ENCODE results near the gene ANKRD29. TPM values are rescaled to one million over a fixed set of nuclear protein-coding genes. Genes with fewer than 3 reads are reported as not detected.

Gene ANKRD29, protein sequence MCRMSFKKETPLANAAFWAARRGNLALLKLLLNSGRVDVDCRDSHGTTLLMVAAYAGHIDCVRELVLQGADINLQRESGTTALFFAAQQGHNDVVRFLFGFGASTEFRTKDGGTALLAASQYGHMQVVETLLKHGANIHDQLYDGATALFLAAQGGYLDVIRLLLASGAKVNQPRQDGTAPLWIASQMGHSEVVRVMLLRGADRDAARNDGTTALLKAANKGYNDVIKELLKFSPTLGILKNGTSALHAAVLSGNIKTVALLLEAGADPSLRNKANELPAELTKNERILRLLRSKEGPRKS
- under 1 TPM in 3 of 5 experiments, not detected in 2; 0.11 to 0.24 (median 0.17) TPM for total RNA-seq
- polyA plus RNA-seq, result under 1 TPM; 0.18 to 0.58 TPM
- total RNA-seq, result 0.67 reads per million

- H3K4me1 ChIP-seq (ENCODE audit: control insufficient read depth in 2 of 2, insufficient read depth in 2 of 2, low read length in 2 of 2), result peaks cover 17 to 19% of the 10 kb centered on the region in 2 donors
- peaks cover 0 to 2% (median 0%) of the 10 kb centered on the region in 11 donors for H3K9me3 Mint-ChIP-seq
- CTCF ChIA-PET, result interaction anchor here (0.7 to 0.9 kb wide), 2 partner anchors 10 to 114 kb away, joined by 3 read pairs; no protein-coding TSS in a partner anchor
- H3K9me3 ChIP-seq (ENCODE audit: control insufficient read depth in 2 of 3, low read length in 3 of 3), result no peaks in the 10 kb centered on the region
- H3K4me3 ChIP-seq (ENCODE audit: low read length), result peak within 1 kb of the TSS; percentile 65
- H3K27ac Mint-ChIP-seq, result peak within 1 kb of the TSS; percentile 20 to 90 (median 79)
- no peaks in the 10 kb centered on the region for H3K36me3 ChIP-seq (ENCODE audit: control insufficient read depth in 2 of 3, insufficient read depth in 3 of 3, low read length in 3 of 3)
- H3K27me3 Mint-ChIP-seq, result peaks cover 21 to 79% (median 29%) of the 10 kb centered on the region in 5 donors
- peaks cover 0 to 14% of the 10 kb centered on the region in 2 donors for H3K27me3 ChIP-seq (ENCODE audit: control insufficient read depth in 2 of 2, insufficient read depth in 2 of 2, low read length in 2 of 2)
- H3K27ac ChIP-seq (ENCODE audit: low read depth, low read length), result no peak within 1 kb of the TSS
- ATAC-seq, result peak; percentile 83
- H3K4me3 Mint-ChIP-seq, result peak within 1 kb of the TSS; percentile 85 to 97 (median 90)
- H3K4me1 Mint-ChIP-seq, result peaks cover 19 to 39% (median 27%) of the 10 kb centered on the region in 7 donors
- DNase-seq, result peak; percentile 27 to 61 (median 53)
- H3K36me3 Mint-ChIP-seq, result peaks cover 0 to 6% (median 0%) of the 10 kb centered on the region in 5 donors
- intact Hi-C loops (cut with micrococcal nuclease), result loop anchor here (5.0 kb wide), 2 partner anchors 35 to 40 kb away; no protein-coding TSS in a partner anchor
- POLR2A ChIA-PET, result no interaction called here
Measured at GRCh38 chr18:23662309-23663263, at the start of gene ANKRD29. TSS of gene ANKRD29 (minus strand) at chr18:23662911. CDS start at chr18:23662730, 181 bp downstream.

GRCh38 chr18:23712445-23712844 lies 49.7 kb upstream of the ANKRD29 start:
- Mint-ChIP-seq H3K4me1 (peaks cover 13 to 24% (median 17%) of the 10 kb centered on the region in 7 donors), H3K27ac (peak overlapping the region in 4 of 9 donors; percentile 2 to 66 (median 30)), H3K9me3 (peaks cover 0 to 7% (median 3%) of the 10 kb centered on the region in 11 donors), H3K36me3 (peaks cover 0 to 9% (median 0%) of the 10 kb centered on the region in 5 donors), H3K4me3 (peak overlapping the region in 9 of 10 donors; percentile 4 to 76 (median 43)), H3K27me3 (peaks cover 0 to 29% (median 6%) of the 10 kb centered on the region in 5 donors)
- H3K4me3 ChIP-seq (ENCODE audit: low read length), result no peak overlapping the region
- H3K27me3 ChIP-seq (ENCODE audit: control insufficient read depth in 2 of 2, insufficient read depth in 2 of 2, low read length in 2 of 2), result no peaks in the 10 kb centered on the region
- peaks cover 6 to 12% of the 10 kb centered on the region in 2 donors for H3K4me1 ChIP-seq (ENCODE audit: control insufficient read depth in 2 of 2, insufficient read depth in 2 of 2, low read length in 2 of 2)
- DNase-seq (peak in 7 of 9 donors; percentile 14 to 71 (median 62)), ATAC-seq (peak; percentile 66)
- no peaks in the 10 kb centered on the region for H3K36me3 ChIP-seq (ENCODE audit: control insufficient read depth in 2 of 3, insufficient read depth in 3 of 3, low read length in 3 of 3)
- ChIA-PET CTCF (no interaction called here), POLR2A (no interaction called here)
- H3K27ac ChIP-seq (ENCODE audit: low read depth, low read length), result no peak overlapping the region
- no peaks in the 10 kb centered on the region for H3K9me3 ChIP-seq (ENCODE audit: control insufficient read depth in 2 of 3, low read length in 3 of 3)
- intact Hi-C loops (cut with micrococcal nuclease), result loop anchor here in 1 of 2 donors (5.0 kb wide), 1 partner anchor 210 kb away; the partner anchor contains the start of gene RMC1

GRCh38 chr18:23711426-23711825 lies 48.7 kb upstream of the ANKRD29 start:
- H3K27me3 ChIP-seq (ENCODE audit: control insufficient read depth in 2 of 2, insufficient read depth in 2 of 2, low read length in 2 of 2), result no peaks in the 10 kb centered on the region
- intact Hi-C loops (cut with micrococcal nuclease), result loop anchor here in 1 of 2 donors (5.0 kb wide), 1 partner anchor 209 kb away; the partner anchor contains the start of gene RMC1
- Mint-ChIP-seq H3K27me3 (peaks cover 0 to 29% (median 6%) of the 10 kb centered on the region in 5 donors), H3K27ac (no peak overlapping the region), H3K36me3 (peaks cover 0 to 9% (median 4%) of the 10 kb centered on the region in 5 donors), H3K4me1 (peaks cover 13 to 24% (median 17%) of the 10 kb centered on the region in 7 donors), H3K9me3 (peaks cover 0 to 17% (median 7%) of the 10 kb centered on the region in 11 donors), H3K4me3 (no peak overlapping the region)
- ChIA-PET CTCF (interaction anchor here (1.2 kb wide), 1 partner anchor 88 kb away, joined by 5 read pairs; no protein-coding TSS in a partner anchor), POLR2A (no interaction called here)
- no peaks in the 10 kb centered on the region for H3K9me3 ChIP-seq (ENCODE audit: control insufficient read depth in 2 of 3, low read length in 3 of 3)
- peaks cover 6 to 12% of the 10 kb centered on the region in 2 donors for H3K4me1 ChIP-seq (ENCODE audit: control insufficient read depth in 2 of 2, insufficient read depth in 2 of 2, low read length in 2 of 2)
- H3K27ac ChIP-seq (ENCODE audit: low read depth, low read length), result no peak overlapping the region
- H3K4me3 ChIP-seq (ENCODE audit: low read length), result no peak overlapping the region
- ATAC-seq (no peak), DNase-seq (no peak)
- no peaks in the 10 kb centered on the region for H3K36me3 ChIP-seq (ENCODE audit: control insufficient read depth in 2 of 3, insufficient read depth in 3 of 3, low read length in 3 of 3)

GRCh38 chr18:23710946-23711345 lies 48.2 kb upstream of the ANKRD29 start:
- Histone ChIP-seq H3K4me1 (ENCODE audit: control insufficient read depth in 2 of 2, insufficient read depth in 2 of 2, low read length in 2 of 2) (peaks cover 6 to 12% of the 10 kb centered on the region in 2 donors), H3K27ac (ENCODE audit: low read depth, low read length) (no peak overlapping the region), H3K4me3 (ENCODE audit: low read length) (no peak overlapping the region), H3K36me3 (ENCODE audit: control insufficient read depth in 2 of 3, insufficient read depth in 3 of 3, low read length in 3 of 3) (no peaks in the 10 kb centered on the region), H3K9me3 (ENCODE audit: control insufficient read depth in 2 of 3, low read length in 3 of 3) (no peaks in the 10 kb centered on the region), H3K27me3 (ENCODE audit: control insufficient read depth in 2 of 2, insufficient read depth in 2 of 2, low read length in 2 of 2) (no peaks in the 10 kb centered on the region)
- Mint-ChIP-seq H3K36me3 (peaks cover 0 to 9% (median 4%) of the 10 kb centered on the region in 5 donors), H3K9me3 (peaks cover 0 to 17% (median 7%) of the 10 kb centered on the region in 11 donors), H3K4me1 (peaks cover 13 to 24% (median 17%) of the 10 kb centered on the region in 7 donors), H3K27me3 (peaks cover 0 to 29% (median 6%) of the 10 kb centered on the region in 5 donors), H3K27ac (no peak overlapping the region), H3K4me3 (no peak overlapping the region)
- ChIA-PET CTCF (interaction anchor here (1.2 kb wide), 1 partner anchor 87 kb away, joined by 5 read pairs; no protein-coding TSS in a partner anchor), POLR2A (interaction anchor here (0.5 kb wide), 1 partner anchor 214 kb away, joined by 3 read pairs; no protein-coding TSS in a partner anchor)
- no peak for ATAC-seq
- intact Hi-C loops (cut with micrococcal nuclease), result loop anchor here in 1 of 2 donors (5.0 kb wide), 1 partner anchor 209 kb away; the partner anchor contains the start of gene RMC1
- DNase-seq, result no peak

DNA sequence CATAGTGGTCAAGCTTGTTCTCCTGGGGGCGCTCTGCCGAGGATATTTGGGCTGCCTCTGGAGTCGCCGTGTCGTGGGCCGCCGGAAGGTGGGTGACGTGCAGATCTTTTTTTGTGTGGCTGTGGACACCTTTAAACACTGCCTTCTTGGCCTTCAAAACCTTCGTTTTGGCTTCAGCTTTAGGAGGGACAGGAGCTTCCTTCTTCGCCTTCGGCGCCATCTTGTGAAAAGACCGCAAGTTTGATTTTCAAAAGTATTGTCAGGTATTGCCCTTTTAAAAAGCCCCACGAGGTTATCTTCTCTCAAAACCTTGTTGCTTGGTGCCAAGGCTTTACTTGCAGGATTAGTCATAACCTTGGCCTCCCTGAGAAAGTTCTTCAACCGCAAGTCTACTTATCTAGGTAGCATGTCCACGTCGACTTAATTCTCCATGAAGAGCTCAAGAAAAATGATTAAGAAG lies 47.4 kb upstream of the ANKRD29 start:
- no peaks in the 10 kb centered on the region for H3K27me3 ChIP-seq (ENCODE audit: control insufficient read depth in 2 of 2, insufficient read depth in 2 of 2, low read length in 2 of 2)
- no peak overlapping the region for H3K27ac Mint-ChIP-seq
- ATAC-seq (no peak), DNase-seq (no peak)
- peaks cover 0 to 17% (median 7%) of the 10 kb centered on the region in 11 donors for H3K9me3 Mint-ChIP-seq
- H3K4me1 Mint-ChIP-seq, result peaks cover 13 to 24% (median 17%) of the 10 kb centered on the region in 7 donors
- ChIA-PET POLR2A (interaction anchor here (0.5 kb wide), 1 partner anchor 215 kb away, joined by 3 read pairs; no protein-coding TSS in a partner anchor), CTCF (no interaction called here)
- no peak overlapping the region for H3K4me3 ChIP-seq (ENCODE audit: low read length)
- no peak overlapping the region for H3K4me3 Mint-ChIP-seq
- intact Hi-C loops (cut with micrococcal nuclease), result loop anchor here in 1 of 2 donors (5.0 kb wide), 1 partner anchor 208 kb away; the partner anchor contains the start of gene RMC1
- H3K27me3 Mint-ChIP-seq, result peaks cover 0 to 30% (median 6%) of the 10 kb centered on the region in 5 donors
- no peaks in the 10 kb centered on the region for H3K9me3 ChIP-seq (ENCODE audit: control insufficient read depth in 2 of 3, low read length in 3 of 3)
- peaks cover 0 to 9% (median 4%) of the 10 kb centered on the region in 5 donors for H3K36me3 Mint-ChIP-seq
- H3K4me1 ChIP-seq (ENCODE audit: control insufficient read depth in 2 of 2, insufficient read depth in 2 of 2, low read length in 2 of 2), result peaks cover 6 to 12% of the 10 kb centered on the region in 2 donors
- no peaks in the 10 kb centered on the region for H3K36me3 ChIP-seq (ENCODE audit: control insufficient read depth in 2 of 3, insufficient read depth in 3 of 3, low read length in 3 of 3)
- no peak overlapping the region for H3K27ac ChIP-seq (ENCODE audit: low read depth, low read length)

Data from naive thymus-derived CD4-positive, alpha-beta T cell (primary cell).